K562 treated with DMSO at 1 percent for 4 hours (cell line): ENCODE results near the gene OR1L6. TPM values are rescaled to one million over a fixed set of nuclear protein-coding genes. Genes with fewer than 3 reads are reported as not detected.

Source experiments
- total RNA-seq: library from RNA; unstranded; fragments of 300-600 nt; gene quantifications from 2 replicates; pipeline ENCODE4 v1.2.3, GENCODE V29; 2022; ENCODE audit not compliant: insufficient read depth

OR1L6 gene, protein sequence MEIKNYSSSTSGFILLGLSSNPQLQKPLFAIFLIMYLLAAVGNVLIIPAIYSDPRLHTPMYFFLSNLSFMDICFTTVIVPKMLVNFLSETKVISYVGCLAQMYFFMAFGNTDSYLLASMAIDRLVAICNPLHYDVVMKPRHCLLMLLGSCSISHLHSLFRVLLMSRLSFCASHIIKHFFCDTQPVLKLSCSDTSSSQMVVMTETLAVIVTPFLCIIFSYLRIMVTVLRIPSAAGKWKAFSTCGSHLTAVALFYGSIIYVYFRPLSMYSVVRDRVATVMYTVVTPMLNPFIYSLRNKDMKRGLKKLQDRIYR
- total RNA-seq: not detected in 2 replicates

DNA sequence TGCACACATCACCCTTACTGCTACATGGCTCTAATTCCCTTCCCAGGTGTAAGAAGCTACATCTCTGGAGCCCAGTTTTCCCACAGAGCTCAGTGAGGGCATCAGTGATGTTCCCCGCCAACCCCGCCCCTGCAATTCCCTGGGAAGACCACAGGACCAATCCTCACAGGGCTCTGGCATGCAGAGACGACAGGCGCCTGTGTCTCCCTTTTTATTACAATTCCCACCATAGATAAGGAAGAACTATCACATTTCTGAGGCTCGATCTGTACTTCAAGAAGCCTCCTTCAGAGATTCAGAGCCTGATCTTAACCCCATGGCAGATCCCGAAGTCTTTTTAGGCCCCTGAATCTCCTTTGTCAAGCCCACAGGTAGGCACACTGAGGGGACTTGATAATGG lies at the start of gene OR1L6:
Gene OR1L6 (plus strand): TSS at position 301 of the 400 bp plus-strand sequence. CDS start 7,545 bp downstream, outside the sequence.

DNA sequence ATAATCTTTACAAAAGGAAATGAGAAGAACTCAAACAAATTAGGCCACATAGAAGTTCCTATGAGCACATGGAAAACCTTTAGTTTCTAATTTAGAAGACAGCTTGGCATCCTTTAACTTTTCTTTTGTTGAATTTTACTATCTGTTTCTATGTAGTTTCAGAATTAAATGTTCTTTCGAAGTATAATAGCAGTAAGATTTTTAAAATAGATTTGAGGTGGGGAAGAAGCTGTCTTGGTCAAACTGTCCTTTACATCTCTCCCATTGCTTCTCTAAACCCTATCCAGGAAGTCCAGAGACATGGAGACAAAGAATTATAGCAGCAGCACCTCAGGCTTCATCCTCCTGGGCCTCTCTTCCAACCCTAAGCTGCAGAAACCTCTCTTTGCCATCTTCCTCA lies 18.4 kb upstream of the OR1L6 start, which contains the start of gene OR1L4:
Gene OR1L4 (plus strand): TSS at position 301 of the 400 bp plus-strand sequence. CDS start 0 bp downstream, at position 301.

DNA sequence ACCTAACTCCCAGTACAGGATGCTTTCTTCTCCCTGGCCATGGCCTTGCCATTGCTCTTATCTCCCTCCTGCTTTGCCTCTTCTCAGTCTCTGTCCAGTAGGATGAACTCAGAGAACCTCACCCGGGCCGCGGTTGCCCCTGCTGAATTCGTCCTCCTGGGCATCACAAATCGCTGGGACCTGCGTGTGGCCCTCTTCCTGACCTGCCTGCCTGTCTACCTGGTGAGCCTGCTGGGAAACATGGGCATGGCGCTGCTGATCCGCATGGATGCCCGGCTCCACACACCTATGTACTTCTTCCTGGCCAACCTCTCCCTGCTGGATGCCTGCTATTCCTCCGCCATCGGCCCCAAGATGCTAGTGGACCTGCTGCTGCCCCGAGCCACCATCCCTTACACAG lies 46.7 kb downstream of the OR1L6 start, which contains the start of gene OR5C1:
Gene OR5C1 (plus strand): TSS at position 103 of the 400 bp plus-strand sequence. CDS start 0 bp downstream, at position 103.

Other genes with a start within 250 kb of the OR1L6 start
- not detected in 2 replicates for gene OR1J2, start 231.5 kb upstream of the OR1L6 start, total RNA-seq
- gene OR1J4, start 223.2 kb upstream of the OR1L6 start, total RNA-seq: not detected in 2 replicates
- gene OR1N1, start 215.0 kb upstream of the OR1L6 start, total RNA-seq: not detected in 2 replicates
- not detected in 2 replicates for gene OR1N2, start 189.2 kb upstream of the OR1L6 start, total RNA-seq
- gene OR1L8, start 158.9 kb upstream of the OR1L6 start, total RNA-seq: not detected in 2 replicates
- not detected in 2 replicates for gene OR1Q1, start 127.6 kb upstream of the OR1L6 start, total RNA-seq
- not detected in 2 replicates for gene OR1B1, start 84.7 kb upstream of the OR1L6 start, total RNA-seq
- not detected in 2 replicates for gene OR1L1, start 80.6 kb upstream of the OR1L6 start, total RNA-seq
- gene OR1L3, start 67.2 kb upstream of the OR1L6 start, total RNA-seq: not detected in 2 replicates
- not detected in 2 replicates for gene OR1L4, start 18.3 kb upstream of the OR1L6 start, total RNA-seq
- gene OR5C1, start 46.6 kb downstream of the OR1L6 start, total RNA-seq: not detected in 2 replicates
- not detected in 2 replicates for gene OR1K1, start 57.8 kb downstream of the OR1L6 start, total RNA-seq
- 13.4 and 16.4 TPM in 2 replicates for gene PDCL, start 86.3 kb downstream of the OR1L6 start, total RNA-seq
- 13.5 and 15.7 TPM in 2 replicates for gene RC3H2, start 163.1 kb downstream of the OR1L6 start, total RNA-seq
- 5.5 and 5.9 TPM in 2 replicates for gene ZBTB6, start 171.0 kb downstream of the OR1L6 start, total RNA-seq
- gene ZBTB26, start 189.2 kb downstream of the OR1L6 start, total RNA-seq: 2.9 and 4.0 TPM in 2 replicates
- gene RABGAP1, start 198.7 kb downstream of the OR1L6 start, total RNA-seq: 5.1 and 10.0 TPM in 2 replicates